Body of pancreas (tissue), 4 donors: ENCODE results near the gene SH2D7. TPM values are rescaled to one million over a fixed set of nuclear protein-coding genes. Genes with fewer than 3 reads are reported as not detected.

Experiments
- ATAC-seq: fragments of 150-250 bp; one replicate; pipeline ENCODE4 v1.9.1; 2016
- DNase-seq, 4 donors: peaks; one replicate each; pipeline ENCODE4 v3.0.0-alpha.2; 2019
- H3K27ac ChIP-seq, 4 donors: fragments of 200-600 bp; sonication (generic); 1 replicate in 3 of 4; 2 replicates in 1 of 4; pipeline versions ENCODE4 v1.5.1 to v1.6.1; 2016 to 2019; ENCODE audit warnings: mild to moderate bottlenecking in 1 of 4, mixed read lengths in 1 of 4, moderate library complexity in 1 of 4
- H3K27me3 ChIP-seq, 2 donors: fragments of 200-600 bp; sonication (generic); one replicate each; pipeline ENCODE4 v1.6.0; 2016; ENCODE audit warnings: mild to moderate bottlenecking in 1 of 2
- H3K36me3 ChIP-seq, 2 donors: fragments of 200-600 bp; sonication (generic); replicated peaks in 1 of 2; 2 replicates each; pipeline ENCODE4 v1.5.1; 2016; ENCODE audit warnings: low read depth in 2 of 2; ENCODE audit not compliant: insufficient read depth in 1 of 2
- H3K4me1 ChIP-seq: fragments of 200-600 bp; sonication (generic); one replicate; pipeline ENCODE4 v1.6.0; 2016
- H3K4me3 ChIP-seq, 2 donors: fragments of 200-600 bp; sonication (generic); 1 replicate in 1 of 2; 2 replicates in 1 of 2; pipeline ENCODE4 v1.5.1; 2016 to 2019
- H3K9me3 ChIP-seq, 3 donors: fragments of 200-600 bp; sonication (generic); 1 replicate in 2 of 3; 2 replicates in 1 of 3; pipeline ENCODE4 v1.5.1; 2016
- POLR2A ChIP-seq, 3 donors: fragments of 450-650 bp; IDR thresholded peaks; one replicate each; pipeline ENCODE4 v1.6.1; 2016; ENCODE audit warnings: antibody characterized with exemption in 3 of 3, mild to moderate bottlenecking in 2 of 3
- WGBS, 2 donors: methylation state at CpG; one replicate each; pipeline ENCODE4 v1.1.5; 2017; 5-methylcytosine and 5-hydroxymethylcytosine counted together
- intact Hi-C: fragments of 100-400 bp; cut with DNase I; formaldehyde crosslinking; loops from one replicate; pipeline ENCODE4 v1.15.1; 2023
- total RNA-seq, 2 donors: library from RNA; depleted of rRNA; stranded (reverse); fragments of >200 nt; gene quantifications; one replicate each; pipeline ENCODE4 v1.1.0, GENCODE V29; 2016
- TF ChIP-seq, protein P1 (sequence below), 7 experiments: fragments of 450-650 bp in 4 of 7; fragments of 200-600 bp in 3 of 7; sonication (generic) in 3 of 7; IDR thresholded peaks; one replicate each; pipeline ENCODE4 v1.5.1; 2016 to 2019; ENCODE audit warnings: antibody characterized with exemption in 7 of 7

The SH2D7 gene
- total RNA-seq, 2 donors from 2014 or later, result not detected

GRCh38 chr15:78105476-78106241 is 13.3 kb downstream of the SH2D7 start:
- ATAC-seq (no peak), DNase-seq (peak in 1 of 4 donors; percentile 7)
- no peak for TF ChIP-seq POLR2A (IDR thresholded peaks at IDR 0.05)
- no peaks in the 10 kb centered on the region for H3K9me3 ChIP-seq
- H3K4me1 ChIP-seq, result peaks cover 7% of the 10 kb centered on the region
- H3K27ac ChIP-seq, result no peak overlapping the region
- H3K36me3 ChIP-seq, result no peaks in the 10 kb centered on the region
- 76 to 87% methylated on average over 3 to 16 of the region's 16 CpGs for WGBS, 2 donors
- H3K27me3 ChIP-seq, result no peaks in the 10 kb centered on the region
- intact Hi-C loops, result loop anchor here (5.0 kb wide), 2 partner anchors 103 to 143 kb away; no protein-coding TSS in a partner anchor
- H3K4me3 ChIP-seq, result no peak overlapping the region

GRCh38 chr15:78107471-78107870 is 15.1 kb downstream of the SH2D7 start:
- intact Hi-C loops, result loop anchor here (5.0 kb wide), 2 partner anchors 105 to 145 kb away; no protein-coding TSS in a partner anchor
- Histone ChIP-seq H3K4me1 (peaks cover 7% of the 10 kb centered on the region), H3K4me3 (no peak overlapping the region), H3K27ac (no peak overlapping the region), H3K9me3 (no peaks in the 10 kb centered on the region), H3K36me3 (no peaks in the 10 kb centered on the region), H3K27me3 (no peaks in the 10 kb centered on the region)
- DNase-seq (no peak), ATAC-seq (no peak)
- TF ChIP-seq POLR2A (IDR thresholded peaks at IDR 0.05), result no peak
- TF ChIP-seq, protein P1, sequence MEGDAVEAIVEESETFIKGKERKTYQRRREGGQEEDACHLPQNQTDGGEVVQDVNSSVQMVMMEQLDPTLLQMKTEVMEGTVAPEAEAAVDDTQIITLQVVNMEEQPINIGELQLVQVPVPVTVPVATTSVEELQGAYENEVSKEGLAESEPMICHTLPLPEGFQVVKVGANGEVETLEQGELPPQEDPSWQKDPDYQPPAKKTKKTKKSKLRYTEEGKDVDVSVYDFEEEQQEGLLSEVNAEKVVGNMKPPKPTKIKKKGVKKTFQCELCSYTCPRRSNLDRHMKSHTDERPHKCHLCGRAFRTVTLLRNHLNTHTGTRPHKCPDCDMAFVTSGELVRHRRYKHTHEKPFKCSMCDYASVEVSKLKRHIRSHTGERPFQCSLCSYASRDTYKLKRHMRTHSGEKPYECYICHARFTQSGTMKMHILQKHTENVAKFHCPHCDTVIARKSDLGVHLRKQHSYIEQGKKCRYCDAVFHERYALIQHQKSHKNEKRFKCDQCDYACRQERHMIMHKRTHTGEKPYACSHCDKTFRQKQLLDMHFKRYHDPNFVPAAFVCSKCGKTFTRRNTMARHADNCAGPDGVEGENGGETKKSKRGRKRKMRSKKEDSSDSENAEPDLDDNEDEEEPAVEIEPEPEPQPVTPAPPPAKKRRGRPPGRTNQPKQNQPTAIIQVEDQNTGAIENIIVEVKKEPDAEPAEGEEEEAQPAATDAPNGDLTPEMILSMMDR (IDR thresholded peaks at IDR 0.05), result no peak
- 36 to 92% methylated on average over 1 to 8 of the region's 8 CpGs for WGBS, 2 donors

DNA sequence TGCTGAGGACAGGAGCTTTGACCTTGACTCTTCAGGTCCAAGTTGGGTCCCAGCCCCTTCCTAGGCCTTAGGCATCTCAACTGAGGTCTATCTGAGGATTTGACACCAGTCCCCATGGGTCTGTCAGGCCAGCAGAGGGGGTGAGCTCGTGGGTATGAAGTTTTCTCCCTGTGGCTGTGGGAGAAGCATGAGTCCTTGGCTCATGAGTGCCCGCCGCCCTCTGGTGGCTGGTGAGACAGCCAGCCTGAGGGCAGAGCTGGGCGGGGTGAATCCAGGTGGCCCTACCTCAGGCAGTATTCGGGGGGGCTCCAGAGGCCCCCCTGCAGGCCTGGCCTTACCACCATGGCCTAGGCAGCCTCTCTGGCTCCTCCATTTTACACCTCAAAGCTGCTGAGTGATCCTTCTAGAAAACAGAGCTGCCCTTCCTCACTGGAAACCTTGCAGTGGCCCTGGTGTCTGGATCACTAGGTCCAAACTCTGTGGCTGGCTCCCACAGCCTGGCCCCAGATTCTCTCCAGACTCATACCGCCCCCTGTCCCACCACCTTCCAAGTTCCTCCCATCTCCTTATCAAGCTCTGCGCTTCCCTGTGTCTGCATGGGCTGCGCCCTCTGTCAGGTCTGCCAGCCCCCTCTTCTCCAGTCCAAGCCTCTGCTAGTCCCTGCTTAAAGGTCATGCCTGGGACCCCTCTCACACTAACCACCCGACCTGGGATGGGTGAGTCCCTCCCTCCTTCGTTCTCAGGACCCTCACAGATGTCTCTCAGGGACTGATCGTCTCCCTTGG is 16.1 kb downstream of the SH2D7 start:
- Histone ChIP-seq H3K4me1 (peaks cover 7% of the 10 kb centered on the region), H3K27ac (no peak overlapping the region), H3K36me3 (no peaks in the 10 kb centered on the region), H3K27me3 (no peaks in the 10 kb centered on the region), H3K4me3 (no peak overlapping the region), H3K9me3 (no peaks in the 10 kb centered on the region)
- 30 to 44% methylated on average over 9 to 11 of the region's 11 CpGs for WGBS, 2 donors
- peak; percentile 92 for ATAC-seq
- DNase-seq, result peak; percentile 88 to 91 (median 89)
- TF ChIP-seq, protein P1 (IDR thresholded peaks at IDR 0.05), result peak; percentile 93 to 98 (median 97)
- TF ChIP-seq POLR2A (IDR thresholded peaks at IDR 0.05), result no peak
- intact Hi-C loops, result loop anchor here (5.0 kb wide), 2 partner anchors 106 to 146 kb away; no protein-coding TSS in a partner anchor

- TF ChIP-seq, protein P1 (IDR thresholded peaks at IDR 0.05), result no peak
- TF ChIP-seq POLR2A (IDR thresholded peaks at IDR 0.05), result no peak
- no peaks in the 10 kb centered on the region for H3K9me3 ChIP-seq
- 85 to 86% methylated on average over 10 to 12 of the region's 12 CpGs for WGBS, 2 donors
- peaks cover 7% of the 10 kb centered on the region for H3K4me1 ChIP-seq
- no peaks in the 10 kb centered on the region for H3K36me3 ChIP-seq
- no peak overlapping the region for H3K27ac ChIP-seq
- no peak for DNase-seq
- H3K27me3 ChIP-seq, result no peaks in the 10 kb centered on the region
- no peak for ATAC-seq
- no peak overlapping the region for H3K4me3 ChIP-seq
- intact Hi-C loops, result loop anchor here (5.0 kb wide), 2 partner anchors 107 to 147 kb away; no protein-coding TSS in a partner anchor
Measured at GRCh38 chr15:78109156-78109555, 16.8 kb downstream of the SH2D7 start.

DNA sequence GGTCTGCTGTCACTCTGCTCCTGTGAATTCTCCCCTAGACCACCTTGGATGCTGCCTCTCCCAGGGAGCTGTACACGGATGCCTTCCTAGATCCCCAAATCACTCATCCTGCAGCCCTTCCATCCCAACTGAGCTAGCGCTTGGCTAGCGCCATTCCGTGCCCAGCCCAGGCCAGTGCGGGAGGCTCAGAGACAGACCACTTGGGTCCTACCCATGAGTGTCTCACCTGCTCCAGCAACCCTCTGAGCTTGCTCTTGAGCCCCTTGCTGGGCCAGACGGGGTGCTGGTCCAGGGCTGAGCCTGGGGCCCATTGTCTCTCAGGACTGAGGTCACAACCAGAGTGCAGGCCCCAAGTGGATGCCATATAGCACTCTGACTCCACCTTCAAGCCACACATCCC is 17.7 kb downstream of the SH2D7 start:
- intact Hi-C loops, result loop anchor here (5.0 kb wide), 2 partner anchors 82 to 312 kb away; no protein-coding TSS in a partner anchor
- 84% methylated on average over 5 of the region's 6 CpGs; no CpG with 5 or more reads in 1 of the 2 donors for WGBS, 2 donors
- H3K27me3 ChIP-seq, result no peaks in the 10 kb centered on the region
- no peaks in the 10 kb centered on the region for H3K36me3 ChIP-seq
- H3K4me3 ChIP-seq, result no peak overlapping the region
- peaks cover 7% of the 10 kb centered on the region for H3K4me1 ChIP-seq
- H3K27ac ChIP-seq, result no peak overlapping the region
- H3K9me3 ChIP-seq, result no peaks in the 10 kb centered on the region
- DNase-seq, result peak in 1 of 4 donors; percentile 10
- ATAC-seq, result no peak
- TF ChIP-seq, protein P1 (IDR thresholded peaks at IDR 0.05), result no peak
- no peak for TF ChIP-seq POLR2A (IDR thresholded peaks at IDR 0.05)
